Neural cell (in vitro differentiated cells): ENCODE data around the gene BMERB1.

ENCODE experiments used
- EP300 ChIP-seq: fragments of 450-650 bp; conservative IDR thresholded peaks from 2 replicates; pipeline ENCODE4 v1.6.1; 2014; ENCODE audit warnings: antibody characterized with exemption, mild to moderate bottlenecking, moderate library complexity; ENCODE audit not compliant: poor library complexity, severe bottlenecking
- EZH2 ChIP-seq: fragments of 200-600, 300-800 bp; shearing (Covaris generic), sonication (generic); IDR thresholded peaks from 2 replicates; pipeline ENCODE4 v1.6.1; 2014; ENCODE audit warnings: antibody characterized with exemption, low read length, borderline replicate concordance, mild to moderate bottlenecking; ENCODE audit not compliant: insufficient read depth, poor library complexity, severe bottlenecking
- MXI1 ChIP-seq: fragments of 450-650 bp; conservative IDR thresholded peaks from 2 replicates; pipeline ENCODE4 v1.6.1; 2014; ENCODE audit warnings: antibody characterized with exemption, mild to moderate bottlenecking; ENCODE audit not compliant: poor library complexity, severe bottlenecking
- POLR2AphosphoS5 ChIP-seq: IDR thresholded peaks from 2 replicates; pipeline ENCODE4 v1.6.1; 2012
- RAD21 ChIP-seq: fragments of 450-650 bp; conservative IDR thresholded peaks from 2 replicates; pipeline ENCODE4 v1.6.1; 2014; ENCODE audit warnings: antibody characterized with exemption, mild to moderate bottlenecking, moderate library complexity
- SMC3 ChIP-seq: fragments of 450-650 bp; conservative IDR thresholded peaks from 2 replicates; pipeline ENCODE4 v1.6.1; 2014; ENCODE audit warnings: antibody characterized with exemption, mild to moderate bottlenecking, moderate library complexity; ENCODE audit not compliant: poor library complexity
- TF ChIP-seq, protein P1 (sequence below): fragments of 450-650 bp; IDR thresholded peaks from 2 replicates; pipeline ENCODE4 v1.5.1; 2014; ENCODE audit warnings: antibody characterized with exemption, mild to moderate bottlenecking, moderate library complexity; ENCODE audit not compliant: poor library complexity, severe bottlenecking

- TF ChIP-seq POLR2AphosphoS5 (no peak), EZH2 (no peak), EP300 (no peak), RAD21 (no peak), MXI1 (no peak), SMC3 (no peak)
- TF ChIP-seq, protein P1, sequence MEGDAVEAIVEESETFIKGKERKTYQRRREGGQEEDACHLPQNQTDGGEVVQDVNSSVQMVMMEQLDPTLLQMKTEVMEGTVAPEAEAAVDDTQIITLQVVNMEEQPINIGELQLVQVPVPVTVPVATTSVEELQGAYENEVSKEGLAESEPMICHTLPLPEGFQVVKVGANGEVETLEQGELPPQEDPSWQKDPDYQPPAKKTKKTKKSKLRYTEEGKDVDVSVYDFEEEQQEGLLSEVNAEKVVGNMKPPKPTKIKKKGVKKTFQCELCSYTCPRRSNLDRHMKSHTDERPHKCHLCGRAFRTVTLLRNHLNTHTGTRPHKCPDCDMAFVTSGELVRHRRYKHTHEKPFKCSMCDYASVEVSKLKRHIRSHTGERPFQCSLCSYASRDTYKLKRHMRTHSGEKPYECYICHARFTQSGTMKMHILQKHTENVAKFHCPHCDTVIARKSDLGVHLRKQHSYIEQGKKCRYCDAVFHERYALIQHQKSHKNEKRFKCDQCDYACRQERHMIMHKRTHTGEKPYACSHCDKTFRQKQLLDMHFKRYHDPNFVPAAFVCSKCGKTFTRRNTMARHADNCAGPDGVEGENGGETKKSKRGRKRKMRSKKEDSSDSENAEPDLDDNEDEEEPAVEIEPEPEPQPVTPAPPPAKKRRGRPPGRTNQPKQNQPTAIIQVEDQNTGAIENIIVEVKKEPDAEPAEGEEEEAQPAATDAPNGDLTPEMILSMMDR: no peak
Observed at GRCh38 chr16:15502041-15502725, 67.8 kb downstream of the BMERB1 start.
